K562 treated with DMSO at 1 percent for 4 hours (cell line): ENCODE measurements around the gene EXPH5. TPM values are rescaled to one million over a fixed set of nuclear protein-coding genes. Genes with fewer than 3 reads are reported as not detected.

Source experiments
- total RNA-seq: library from RNA; unstranded; fragments of 300-600 nt; gene quantifications from 2 replicates; pipeline ENCODE4 v1.2.3, GENCODE V29; 2022; ENCODE audit not compliant: insufficient read depth

EXPH5 gene
- total RNA-seq, result 1.0 TPM in 2 replicates

GRCh38 chr11:108593214-108593922 lies at the start of gene EXPH5:
TSS of gene EXPH5 (minus strand) at chr11:108593768. CDS start at chr11:108593536, 232 bp downstream.

DNA sequence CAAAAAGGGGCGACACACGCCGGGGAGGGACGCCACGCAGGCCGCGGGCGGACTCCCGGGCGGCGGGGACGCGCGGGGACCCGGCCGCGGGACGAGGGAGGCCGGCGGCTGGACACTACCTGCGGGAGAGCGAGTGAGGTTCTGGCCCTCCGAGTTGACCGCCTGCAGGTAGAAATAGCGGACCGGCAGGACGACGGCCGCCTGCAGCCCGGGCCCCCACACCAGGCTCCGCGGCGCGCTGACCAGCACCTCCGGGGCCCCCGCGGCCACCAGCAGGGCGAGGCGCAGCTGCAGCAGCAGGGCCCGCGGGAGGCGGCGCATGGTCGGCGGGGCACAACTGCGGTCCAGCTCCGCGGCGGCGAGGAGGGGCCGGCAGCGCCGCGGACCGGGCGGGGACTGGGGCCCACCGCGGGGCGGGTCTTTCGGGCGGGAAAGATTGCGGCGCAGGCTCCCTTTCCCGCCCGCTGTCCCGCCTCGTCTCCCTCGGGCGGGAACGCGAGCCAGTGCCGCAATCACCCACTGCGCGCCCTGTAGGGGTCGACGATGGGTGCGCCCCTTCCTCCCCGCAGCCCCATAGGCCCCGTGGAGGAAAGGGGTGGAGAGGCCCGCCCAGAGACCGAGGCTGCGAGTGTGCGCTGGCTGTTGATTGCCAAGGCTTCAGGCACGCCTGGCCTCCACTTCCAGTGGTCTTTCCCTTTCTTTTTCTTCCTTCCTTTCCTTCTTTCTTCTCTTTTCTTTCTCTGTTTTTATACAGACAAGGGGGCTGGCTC lies 95.3 kb downstream of the EXPH5 start, which contains the start of gene POGLUT3:
TSS of gene POGLUT3 (minus strand) at position 339 of the 770 bp plus-strand sequence. CDS start at position 321, 18 bp downstream.

DNA sequence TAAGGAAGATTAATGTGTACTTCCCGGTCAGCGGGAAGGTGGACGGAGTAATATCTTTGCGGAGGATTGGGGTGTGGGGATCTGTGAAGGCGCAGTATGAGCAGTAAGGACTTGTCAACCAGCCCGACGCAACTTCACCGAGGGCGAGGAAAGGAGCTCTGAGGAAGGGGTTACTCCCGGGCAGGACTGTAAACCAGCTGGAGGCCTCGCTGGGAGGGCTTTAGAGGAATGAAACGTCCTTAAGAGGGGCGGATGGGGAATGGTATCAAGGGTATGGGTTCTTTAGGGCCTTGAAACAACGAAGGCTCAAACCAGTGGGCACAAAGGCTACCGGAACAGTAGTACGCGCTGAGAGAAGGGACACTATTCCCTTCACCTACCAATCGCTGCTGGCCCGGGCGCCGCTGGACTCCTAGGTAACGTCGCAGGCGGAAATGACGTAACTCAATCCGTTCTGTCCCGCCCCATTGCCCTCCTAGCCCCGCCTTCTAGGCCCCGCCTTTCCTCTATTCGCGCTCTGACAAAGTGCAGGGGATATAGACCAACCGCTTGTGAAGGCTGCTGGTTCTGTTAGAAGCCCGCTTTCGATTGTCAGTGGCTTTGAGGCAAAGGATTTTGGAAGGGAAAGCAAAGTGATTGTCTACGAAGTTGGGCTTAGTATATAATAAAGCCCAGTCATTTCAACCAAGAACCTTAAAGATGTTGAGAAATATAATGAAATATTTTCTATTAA lies 126.3 kb downstream of the EXPH5 start, which contains the start of gene C11orf65:
TSS of gene C11orf65 (minus strand) at position 439 of the 733 bp plus-strand sequence. CDS start 5,970 bp downstream, outside the sequence.

Other genes starting within 250 kb of the EXPH5 start
- gene C11orf65, start 126.2 kb downstream of the EXPH5 start, total RNA-seq, result not detected in 2 replicates
- gene POGLUT3, start 95.4 kb downstream of the EXPH5 start, total RNA-seq, result 9.4 and 12.0 TPM in 2 replicates
- 21.4 and 27.3 TPM in 2 replicates for gene DDX10, start 71.3 kb upstream of the EXPH5 start, total RNA-seq